WTC11 (cell line): ENCODE measurements around the gene TPT1. TPM values are rescaled to one million over a fixed set of nuclear protein-coding genes. Genes with fewer than 3 reads are reported as not detected.

Experiments used
- ATAC-seq: fragments of 200-7000 bp; cut with Tn5 transposase; 2 replicates; pipeline ENCODE4 v1.10.0; 2021; ENCODE audit warnings: mild to moderate bottlenecking, moderate library complexity
- CTCF ChIA-PET: fragments of 300-600 bp; sonication (Branson Sonifier 250); formaldehyde crosslinking; loops from one replicate; lab custom pipeline; 2021; ENCODE audit warnings: antibody characterized with exemption; lab: Charles Lee
- POLR2A ChIA-PET: fragments of 350-600 bp; sonication (Branson Sonifier 250); formaldehyde crosslinking; loops from one replicate; lab custom pipeline; 2021; ENCODE audit warnings: antibody characterized with exemption; lab: Charles Lee
- DNase-seq: peaks from one replicate; pipeline ENCODE4 v3.0.0; 2021; ENCODE audit warnings: low spot score
- H3K27ac Mint-ChIP-seq: 2 replicates; pipeline ENCODE4 v1.8.0; 2021; ENCODE audit warnings: mixed read lengths
- H3K27me3 Mint-ChIP-seq: 2 replicates; pipeline ENCODE4 v1.8.0; 2021; ENCODE audit warnings: low read depth, mild to moderate bottlenecking, moderate library complexity, mixed read lengths
- H3K36me3 Mint-ChIP-seq: 2 replicates; pipeline ENCODE4 v1.8.0; 2021; ENCODE audit warnings: mixed read lengths
- H3K4me1 Mint-ChIP-seq: 2 replicates; pipeline ENCODE4 v1.8.0; 2022; ENCODE audit warnings: mixed read lengths
- H3K4me3 Mint-ChIP-seq: 2 replicates; pipeline ENCODE4 v1.8.0; 2021; ENCODE audit warnings: mild to moderate bottlenecking, moderate library complexity, mixed read lengths
- H3K9me3 Mint-ChIP-seq: 2 replicates; pipeline ENCODE4 v1.8.0; 2021; ENCODE audit warnings: mixed read lengths
- ESRRA ChIP-seq: sonication (generic); formaldehyde crosslinking; IDR thresholded peaks from 2 replicates; pipeline ENCODE4 v1.8.1; 2022; ENCODE audit warnings: mild to moderate bottlenecking, missing genetic modification reagents, borderline replicate concordance
- FOXK1 ChIP-seq: sonication (generic); formaldehyde crosslinking; IDR thresholded peaks from 2 replicates; pipeline ENCODE4 v1.8.0; 2022; ENCODE audit warnings: mild to moderate bottlenecking, moderate library complexity, missing genetic modification reagents
- KAT7 ChIP-seq: sonication (generic); formaldehyde crosslinking; IDR thresholded peaks from 2 replicates; pipeline ENCODE4 v1.8.1; 2023; ENCODE audit warnings: missing genetic modification reagents, mild to moderate bottlenecking, borderline replicate concordance
- MXD4 ChIP-seq: fragments of 250-450 bp; sonication (Bioruptor Pico); IDR thresholded peaks from 2 replicates; pipeline ENCODE4 v1.8.0; 2021; ENCODE audit warnings: mild to moderate bottlenecking, moderate library complexity, borderline replicate concordance
- NFYB ChIP-seq: sonication (generic); formaldehyde crosslinking; conservative IDR thresholded peaks from 2 replicates; pipeline ENCODE4 v1.8.0; 2022; ENCODE audit warnings: low read depth, missing genetic modification reagents
- OVOL2 ChIP-seq: fragments of 250-450 bp; sonication (Bioruptor Pico); IDR thresholded peaks from 2 replicates; pipeline ENCODE4 v1.9.0; 2021; ENCODE audit warnings: mild to moderate bottlenecking, borderline replicate concordance
- SMAD4 ChIP-seq: sonication (generic); formaldehyde crosslinking; IDR thresholded peaks from 2 replicates; pipeline ENCODE4 v1.8.0; 2022; ENCODE audit warnings: mild to moderate bottlenecking, missing genetic modification reagents
- SOX15 ChIP-seq: fragments of 250-450 bp; sonication (Bioruptor Pico); IDR thresholded peaks from 2 replicates; pipeline ENCODE4 v1.9.0; 2021; ENCODE audit warnings: mild to moderate bottlenecking
- ZBTB21 ChIP-seq: sonication (generic); formaldehyde crosslinking; IDR thresholded peaks from 2 replicates; pipeline ENCODE4 v1.8.1; 2023; ENCODE audit warnings: mild to moderate bottlenecking, missing genetic modification reagents, borderline replicate concordance
- ZNF121 ChIP-seq: sonication (generic); formaldehyde crosslinking; IDR thresholded peaks from 2 replicates; pipeline ENCODE4 v1.8.0; 2023; ENCODE audit warnings: missing genetic modification reagents
- ZNF396 ChIP-seq: fragments of 250-450 bp; sonication (Bioruptor Pico); IDR thresholded peaks from 2 replicates; pipeline ENCODE4 v1.8.0; 2021; ENCODE audit warnings: mild to moderate bottlenecking, moderate library complexity, borderline replicate concordance
- total RNA-seq: library from RNA; stranded (reverse); gene quantifications from 3 replicates; pipeline ENCODE4 v1.2.3, GENCODE V29; 2021
- TF ChIP-seq, protein P1 (sequence below): fragments of 250-450 bp; sonication (Bioruptor Pico); IDR thresholded peaks from 2 replicates; pipeline ENCODE4 v1.9.0; 2021; ENCODE audit warnings: mild to moderate bottlenecking, borderline replicate concordance
- TF ChIP-seq, protein P2 (sequence below): sonication (generic); formaldehyde crosslinking; IDR thresholded peaks from 2 replicates; pipeline ENCODE4 v1.8.1; 2023; ENCODE audit warnings: mild to moderate bottlenecking, missing genetic modification reagents, moderate library complexity
- TF ChIP-seq, protein P3 (sequence below): sonication (generic); formaldehyde crosslinking; IDR thresholded peaks from 2 replicates; pipeline ENCODE4 v1.8.1; 2022; ENCODE audit warnings: mild to moderate bottlenecking, missing genetic modification reagents, moderate library complexity, borderline replicate concordance
- TF ChIP-seq, protein P4 (sequence below): fragments of 250-450 bp; sonication (Bioruptor Pico); conservative IDR thresholded peaks from 2 replicates; pipeline ENCODE4 v1.9.0; 2021; ENCODE audit warnings: mild to moderate bottlenecking
- TF ChIP-seq, protein P5 (sequence below): sonication (generic); formaldehyde crosslinking; IDR thresholded peaks from 2 replicates; pipeline ENCODE4 v1.8.0; 2023; ENCODE audit warnings: missing genetic modification reagents
- TF ChIP-seq, protein P6 (sequence below): sonication (generic); formaldehyde crosslinking; IDR thresholded peaks from 2 replicates; pipeline ENCODE4 v1.8.0; 2022; ENCODE audit warnings: mild to moderate bottlenecking, missing genetic modification reagents
- TF ChIP-seq, protein P7 (sequence below): fragments of 250-450 bp; sonication (Bioruptor Pico); IDR thresholded peaks from 2 replicates; pipeline ENCODE4 v1.8.0; 2021; ENCODE audit warnings: mild to moderate bottlenecking
- TF ChIP-seq, protein P8 (sequence below): sonication (generic); formaldehyde crosslinking; IDR thresholded peaks from 2 replicates; pipeline ENCODE4 v1.8.1; 2022; ENCODE audit warnings: low read depth, missing genetic modification reagents, borderline replicate concordance

The TPT1 gene
- total RNA-seq, 1 experiment from 2014 or later, result 1,861 TPM

DNA sequence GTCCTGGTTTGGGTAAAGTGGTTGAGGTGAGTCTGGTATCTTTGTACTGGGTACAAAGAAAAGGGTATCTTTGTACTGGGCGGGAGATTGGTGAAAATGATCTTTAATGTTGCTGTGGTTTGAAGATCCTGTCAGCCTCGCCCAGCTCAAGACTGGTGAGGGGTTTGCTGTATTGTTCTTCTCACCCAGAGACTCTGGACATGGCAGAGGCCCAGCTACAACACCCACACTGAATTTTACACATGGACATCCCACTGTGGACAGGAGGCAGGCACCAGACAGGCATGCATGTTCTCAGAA lies 42.8 kb downstream of the TPT1 start:
- Mint-ChIP-seq H3K9me3 (no peaks in the 10 kb centered on the region), H3K27ac (no peak overlapping the region), H3K36me3 (no peaks in the 10 kb centered on the region), H3K27me3 (no peaks in the 10 kb centered on the region), H3K4me3 (no peak overlapping the region), H3K4me1 (peaks cover 19% of the 10 kb centered on the region)
- DNase-seq (no peak), ATAC-seq (no peak)
- TF ChIP-seq, protein P1, sequence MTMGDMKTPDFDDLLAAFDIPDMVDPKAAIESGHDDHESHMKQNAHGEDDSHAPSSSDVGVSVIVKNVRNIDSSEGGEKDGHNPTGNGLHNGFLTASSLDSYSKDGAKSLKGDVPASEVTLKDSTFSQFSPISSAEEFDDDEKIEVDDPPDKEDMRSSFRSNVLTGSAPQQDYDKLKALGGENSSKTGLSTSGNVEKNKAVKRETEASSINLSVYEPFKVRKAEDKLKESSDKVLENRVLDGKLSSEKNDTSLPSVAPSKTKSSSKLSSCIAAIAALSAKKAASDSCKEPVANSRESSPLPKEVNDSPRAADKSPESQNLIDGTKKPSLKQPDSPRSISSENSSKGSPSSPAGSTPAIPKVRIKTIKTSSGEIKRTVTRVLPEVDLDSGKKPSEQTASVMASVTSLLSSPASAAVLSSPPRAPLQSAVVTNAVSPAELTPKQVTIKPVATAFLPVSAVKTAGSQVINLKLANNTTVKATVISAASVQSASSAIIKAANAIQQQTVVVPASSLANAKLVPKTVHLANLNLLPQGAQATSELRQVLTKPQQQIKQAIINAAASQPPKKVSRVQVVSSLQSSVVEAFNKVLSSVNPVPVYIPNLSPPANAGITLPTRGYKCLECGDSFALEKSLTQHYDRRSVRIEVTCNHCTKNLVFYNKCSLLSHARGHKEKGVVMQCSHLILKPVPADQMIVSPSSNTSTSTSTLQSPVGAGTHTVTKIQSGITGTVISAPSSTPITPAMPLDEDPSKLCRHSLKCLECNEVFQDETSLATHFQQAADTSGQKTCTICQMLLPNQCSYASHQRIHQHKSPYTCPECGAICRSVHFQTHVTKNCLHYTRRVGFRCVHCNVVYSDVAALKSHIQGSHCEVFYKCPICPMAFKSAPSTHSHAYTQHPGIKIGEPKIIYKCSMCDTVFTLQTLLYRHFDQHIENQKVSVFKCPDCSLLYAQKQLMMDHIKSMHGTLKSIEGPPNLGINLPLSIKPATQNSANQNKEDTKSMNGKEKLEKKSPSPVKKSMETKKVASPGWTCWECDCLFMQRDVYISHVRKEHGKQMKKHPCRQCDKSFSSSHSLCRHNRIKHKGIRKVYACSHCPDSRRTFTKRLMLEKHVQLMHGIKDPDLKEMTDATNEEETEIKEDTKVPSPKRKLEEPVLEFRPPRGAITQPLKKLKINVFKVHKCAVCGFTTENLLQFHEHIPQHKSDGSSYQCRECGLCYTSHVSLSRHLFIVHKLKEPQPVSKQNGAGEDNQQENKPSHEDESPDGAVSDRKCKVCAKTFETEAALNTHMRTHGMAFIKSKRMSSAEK (CRISPR knock-in tag), result no peak
- TF ChIP-seq SMAD4 (CRISPR knock-in tag) (no peak), ZNF121 (no peak)
- TF ChIP-seq, protein P2, sequence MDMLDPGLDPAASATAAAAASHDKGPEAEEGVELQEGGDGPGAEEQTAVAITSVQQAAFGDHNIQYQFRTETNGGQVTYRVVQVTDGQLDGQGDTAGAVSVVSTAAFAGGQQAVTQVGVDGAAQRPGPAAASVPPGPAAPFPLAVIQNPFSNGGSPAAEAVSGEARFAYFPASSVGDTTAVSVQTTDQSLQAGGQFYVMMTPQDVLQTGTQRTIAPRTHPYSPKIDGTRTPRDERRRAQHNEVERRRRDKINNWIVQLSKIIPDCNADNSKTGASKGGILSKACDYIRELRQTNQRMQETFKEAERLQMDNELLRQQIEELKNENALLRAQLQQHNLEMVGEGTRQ (CRISPR knock-in tag), result no peak
- ChIA-PET CTCF (interaction anchor here (1.5 to 1.6 kb wide), 2 partner anchors 17 to 251 kb away, joined by 4 to 6 read pairs; no protein-coding TSS in a partner anchor), POLR2A (no interaction called here)

DNA sequence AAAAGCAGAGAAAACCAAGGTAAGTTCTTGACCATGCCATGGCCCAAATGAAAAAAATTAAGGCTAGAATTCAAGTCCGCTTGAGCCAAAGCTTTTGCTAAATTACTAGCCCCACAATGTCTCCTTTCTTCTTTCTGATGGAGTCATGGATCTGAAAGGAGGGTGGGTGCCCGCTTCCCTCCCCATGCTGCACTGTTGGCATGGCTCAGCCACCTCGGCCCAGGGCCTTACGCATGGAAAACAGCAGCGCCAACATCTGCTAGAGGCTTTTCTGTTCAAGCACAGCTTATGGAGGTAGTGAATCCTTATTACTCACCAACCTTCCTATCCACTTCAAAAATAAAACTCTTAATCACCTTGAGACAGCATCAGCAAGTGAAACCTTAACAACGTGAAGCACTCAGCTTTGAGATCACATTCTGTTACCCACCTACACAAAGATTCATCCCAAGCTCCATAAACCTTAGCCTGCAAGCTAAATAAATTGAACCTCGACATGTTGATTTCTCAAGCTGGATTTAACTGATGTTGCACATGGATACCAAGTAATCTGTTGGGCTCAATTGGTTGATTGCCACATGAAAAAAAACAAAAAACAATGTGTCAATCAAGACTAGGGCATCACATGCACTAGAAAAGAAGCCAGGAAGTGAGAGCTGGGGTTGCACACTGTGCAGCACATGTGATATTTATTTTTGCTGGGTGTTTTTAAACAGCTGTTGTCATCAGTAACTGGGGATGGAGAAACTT lies 43.4 kb downstream of the TPT1 start:
- ATAC-seq (no peak), DNase-seq (no peak)
- ChIA-PET CTCF (interaction anchor here (1.5 to 1.6 kb wide), 2 partner anchors 16 to 251 kb away, joined by 4 to 6 read pairs; no protein-coding TSS in a partner anchor), POLR2A (no interaction called here)
- Mint-ChIP-seq H3K4me3 (no peak overlapping the region), H3K4me1 (peaks cover 14% of the 10 kb centered on the region), H3K36me3 (no peaks in the 10 kb centered on the region), H3K9me3 (no peaks in the 10 kb centered on the region), H3K27me3 (no peaks in the 10 kb centered on the region), H3K27ac (no peak overlapping the region)
- TF ChIP-seq, protein P3, sequence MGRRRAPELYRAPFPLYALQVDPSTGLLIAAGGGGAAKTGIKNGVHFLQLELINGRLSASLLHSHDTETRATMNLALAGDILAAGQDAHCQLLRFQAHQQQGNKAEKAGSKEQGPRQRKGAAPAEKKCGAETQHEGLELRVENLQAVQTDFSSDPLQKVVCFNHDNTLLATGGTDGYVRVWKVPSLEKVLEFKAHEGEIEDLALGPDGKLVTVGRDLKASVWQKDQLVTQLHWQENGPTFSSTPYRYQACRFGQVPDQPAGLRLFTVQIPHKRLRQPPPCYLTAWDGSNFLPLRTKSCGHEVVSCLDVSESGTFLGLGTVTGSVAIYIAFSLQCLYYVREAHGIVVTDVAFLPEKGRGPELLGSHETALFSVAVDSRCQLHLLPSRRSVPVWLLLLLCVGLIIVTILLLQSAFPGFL (CRISPR knock-in tag), result no peak
- no peak for TF ChIP-seq NFYB
- TF ChIP-seq KAT7 (CRISPR knock-in tag), result no peak
- TF ChIP-seq MXD4 (CRISPR knock-in tag), result no peak
- TF ChIP-seq, protein P4, sequence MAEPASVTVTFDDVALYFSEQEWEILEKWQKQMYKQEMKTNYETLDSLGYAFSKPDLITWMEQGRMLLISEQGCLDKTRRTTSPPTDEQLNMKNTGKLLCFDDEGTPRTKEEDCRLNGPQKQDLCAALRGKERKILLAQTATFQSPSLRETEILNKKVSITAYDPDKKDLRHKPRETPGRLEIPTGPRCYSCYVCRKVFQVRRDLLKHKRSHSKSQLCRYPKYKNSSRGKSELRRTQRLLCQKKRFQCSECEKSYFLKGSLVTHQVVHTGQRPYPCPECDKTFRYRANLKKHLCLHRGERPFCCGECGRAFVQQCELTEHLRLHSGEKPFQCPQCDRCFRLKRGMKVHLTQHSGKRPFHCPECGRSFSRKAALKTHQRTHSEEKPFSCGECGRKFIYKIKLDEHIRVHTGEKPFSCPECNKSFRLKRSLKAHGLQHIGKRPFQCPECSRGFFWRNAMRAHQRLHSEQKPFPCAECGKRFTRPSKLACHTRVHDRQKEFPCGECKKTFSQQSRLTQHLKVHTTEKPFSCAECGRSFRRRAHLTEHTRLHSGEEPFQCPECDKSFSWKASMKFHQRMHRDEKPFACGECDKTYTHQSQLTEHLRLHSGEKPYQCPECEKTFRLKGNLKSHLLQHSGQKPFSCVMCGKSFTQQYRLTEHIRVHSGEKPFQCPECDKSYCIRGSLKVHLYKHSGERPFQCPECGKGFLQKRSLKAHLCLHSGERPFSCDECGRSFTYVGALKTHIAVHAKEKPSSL (CRISPR knock-in tag), result no peak
- no peak for TF ChIP-seq ZBTB21 (CRISPR knock-in tag)
- TF ChIP-seq, protein P5, sequence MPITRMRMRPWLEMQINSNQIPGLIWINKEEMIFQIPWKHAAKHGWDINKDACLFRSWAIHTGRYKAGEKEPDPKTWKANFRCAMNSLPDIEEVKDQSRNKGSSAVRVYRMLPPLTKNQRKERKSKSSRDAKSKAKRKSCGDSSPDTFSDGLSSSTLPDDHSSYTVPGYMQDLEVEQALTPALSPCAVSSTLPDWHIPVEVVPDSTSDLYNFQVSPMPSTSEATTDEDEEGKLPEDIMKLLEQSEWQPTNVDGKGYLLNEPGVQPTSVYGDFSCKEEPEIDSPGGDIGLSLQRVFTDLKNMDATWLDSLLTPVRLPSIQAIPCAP (CRISPR knock-in tag), result no peak
- TF ChIP-seq, protein P6, sequence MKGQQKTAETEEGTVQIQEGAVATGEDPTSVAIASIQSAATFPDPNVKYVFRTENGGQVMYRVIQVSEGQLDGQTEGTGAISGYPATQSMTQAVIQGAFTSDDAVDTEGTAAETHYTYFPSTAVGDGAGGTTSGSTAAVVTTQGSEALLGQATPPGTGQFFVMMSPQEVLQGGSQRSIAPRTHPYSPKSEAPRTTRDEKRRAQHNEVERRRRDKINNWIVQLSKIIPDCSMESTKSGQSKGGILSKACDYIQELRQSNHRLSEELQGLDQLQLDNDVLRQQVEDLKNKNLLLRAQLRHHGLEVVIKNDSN (CRISPR knock-in tag), result no peak
- TF ChIP-seq SOX15 (CRISPR knock-in tag), result no peak
- TF ChIP-seq ESRRA (CRISPR knock-in tag), result no peak
- TF ChIP-seq, protein P7, sequence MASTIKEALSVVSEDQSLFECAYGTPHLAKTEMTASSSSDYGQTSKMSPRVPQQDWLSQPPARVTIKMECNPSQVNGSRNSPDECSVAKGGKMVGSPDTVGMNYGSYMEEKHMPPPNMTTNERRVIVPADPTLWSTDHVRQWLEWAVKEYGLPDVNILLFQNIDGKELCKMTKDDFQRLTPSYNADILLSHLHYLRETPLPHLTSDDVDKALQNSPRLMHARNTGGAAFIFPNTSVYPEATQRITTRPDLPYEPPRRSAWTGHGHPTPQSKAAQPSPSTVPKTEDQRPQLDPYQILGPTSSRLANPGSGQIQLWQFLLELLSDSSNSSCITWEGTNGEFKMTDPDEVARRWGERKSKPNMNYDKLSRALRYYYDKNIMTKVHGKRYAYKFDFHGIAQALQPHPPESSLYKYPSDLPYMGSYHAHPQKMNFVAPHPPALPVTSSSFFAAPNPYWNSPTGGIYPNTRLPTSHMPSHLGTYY (CRISPR knock-in tag), result no peak
- TF ChIP-seq OVOL2 (CRISPR knock-in tag), result no peak
- TF ChIP-seq ZNF396, result no peak
- TF ChIP-seq SMAD4 (CRISPR knock-in tag), result no peak
- TF ChIP-seq, protein P8, sequence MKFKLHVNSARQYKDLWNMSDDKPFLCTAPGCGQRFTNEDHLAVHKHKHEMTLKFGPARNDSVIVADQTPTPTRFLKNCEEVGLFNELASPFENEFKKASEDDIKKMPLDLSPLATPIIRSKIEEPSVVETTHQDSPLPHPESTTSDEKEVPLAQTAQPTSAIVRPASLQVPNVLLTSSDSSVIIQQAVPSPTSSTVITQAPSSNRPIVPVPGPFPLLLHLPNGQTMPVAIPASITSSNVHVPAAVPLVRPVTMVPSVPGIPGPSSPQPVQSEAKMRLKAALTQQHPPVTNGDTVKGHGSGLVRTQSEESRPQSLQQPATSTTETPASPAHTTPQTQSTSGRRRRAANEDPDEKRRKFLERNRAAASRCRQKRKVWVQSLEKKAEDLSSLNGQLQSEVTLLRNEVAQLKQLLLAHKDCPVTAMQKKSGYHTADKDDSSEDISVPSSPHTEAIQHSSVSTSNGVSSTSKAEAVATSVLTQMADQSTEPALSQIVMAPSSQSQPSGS (CRISPR knock-in tag), result no peak
- no peak for TF ChIP-seq FOXK1
